Sigmoid colon (tissue), 4 donors: ENCODE data around the gene OXT.

Source experiments
- CTCF ChIP-seq, 4 experiments: fragments of 450-650 bp in 3 of 4; fragments of 200-600 bp in 1 of 4; IDR thresholded peaks; one replicate each; pipeline ENCODE4 v1.5.1; 2016 to 2019; ENCODE audit warnings: antibody characterized with exemption in 4 of 4, mild to moderate bottlenecking in 3 of 4, moderate library complexity in 2 of 4
- POLR2AphosphoS5 ChIP-seq, 4 donors: sonication (generic); formaldehyde crosslinking; IDR thresholded peaks; one replicate each; pipeline ENCODE4 v1.6.1; 2017; ENCODE audit warnings: antibody characterized with exemption in 4 of 4

DNA sequence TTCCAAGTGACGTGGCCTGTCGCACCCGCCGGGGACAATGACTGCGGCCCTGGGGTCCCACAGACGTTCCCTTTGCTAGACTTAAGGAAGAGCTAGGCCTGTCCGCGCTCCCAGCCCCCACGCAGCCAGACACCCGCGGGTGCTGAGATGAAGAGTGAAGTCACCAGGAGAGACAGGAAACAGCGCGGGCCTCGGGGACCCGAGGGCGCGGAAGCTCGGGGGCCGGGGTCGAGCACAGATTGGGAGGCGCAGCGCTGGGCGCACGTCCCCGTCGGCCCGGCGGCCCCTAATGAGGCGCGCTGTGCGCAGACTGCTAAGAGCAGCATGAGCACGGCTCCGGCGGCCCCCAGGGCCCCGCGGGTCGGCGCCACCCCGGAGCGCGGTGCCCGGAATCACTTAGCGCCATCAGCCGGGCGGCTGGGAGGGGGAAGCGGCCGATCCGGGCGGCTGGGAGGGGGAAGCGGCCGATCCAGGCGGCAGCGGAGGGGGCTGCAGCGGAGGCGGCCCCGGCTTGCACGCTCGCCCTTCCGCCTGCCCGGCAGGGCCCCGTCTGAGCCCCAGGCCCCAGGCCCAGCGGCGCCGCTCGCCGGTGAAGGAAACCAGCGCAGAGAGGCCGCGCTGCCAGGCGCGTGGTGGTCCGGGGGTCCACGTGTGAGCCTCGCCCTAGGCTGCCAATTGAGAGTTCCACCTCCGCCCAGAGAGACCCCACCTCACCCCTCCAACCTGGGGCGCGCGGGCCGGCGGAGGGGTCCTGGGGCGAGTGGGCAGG, 21.4 kb downstream of the OXT start:
- TF ChIP-seq CTCF (IDR thresholded peaks at IDR 0.05) (no peak), POLR2AphosphoS5 (IDR thresholded peaks at IDR 0.05) (no peak)
